Left lobe of liver (tissue), 1 donor: ENCODE results near the gene IGFN1. TPM values are rescaled to one million over a fixed set of nuclear protein-coding genes. Genes with fewer than 3 reads are reported as not detected.

Experiments
- total RNA-seq: library from RNA; stranded (reverse); gene quantifications from one replicate; pipeline ENCODE4 v1.2.1, GENCODE V29; 2021
- donor health status: DM: no; HTN: yes; CAD: no.

IGFN1 gene
- total RNA-seq, 1 donor from 2014 or later: not detected

Other genes with a start within 250 kb of the IGFN1 start
- 0.93 TPM for gene KIF21B, start 167.1 kb upstream of the IGFN1 start, total RNA-seq
- not detected for gene CACNA1S, start 78.4 kb upstream of the IGFN1 start, total RNA-seq
- gene ASCL5, start 63.6 kb upstream of the IGFN1 start, total RNA-seq: not detected
- 41.2 TPM for gene TMEM9, start 36.4 kb upstream of the IGFN1 start, total RNA-seq
- 0.03 TPM for gene PKP1, start 92.7 kb downstream of the IGFN1 start, total RNA-seq
- 0.33 TPM for gene TNNT2, start 186.9 kb downstream of the IGFN1 start, total RNA-seq
- 27.8 TPM for gene LAD1, start 208.5 kb downstream of the IGFN1 start, total RNA-seq
- gene TNNI1, start 230.9 kb downstream of the IGFN1 start, total RNA-seq: not detected